WTC11 (cell line): ENCODE data around the gene EYS. TPM values are rescaled to one million over a fixed set of nuclear protein-coding genes. Genes with fewer than 3 reads are reported as not detected.

Experiments used
- ATAC-seq: fragments of 200-7000 bp; cut with Tn5 transposase; 2 replicates; pipeline ENCODE4 v1.10.0; 2021; ENCODE audit warnings: mild to moderate bottlenecking, moderate library complexity
- CTCF ChIA-PET: fragments of 300-600 bp; sonication (Branson Sonifier 250); formaldehyde crosslinking; loops from one replicate; lab custom pipeline; 2021; ENCODE audit warnings: antibody characterized with exemption; lab: Charles Lee
- POLR2A ChIA-PET: fragments of 350-600 bp; sonication (Branson Sonifier 250); formaldehyde crosslinking; loops from one replicate; lab custom pipeline; 2021; ENCODE audit warnings: antibody characterized with exemption; lab: Charles Lee
- DNase-seq: peaks from one replicate; pipeline ENCODE4 v3.0.0; 2021; ENCODE audit warnings: low spot score
- H3K27ac Mint-ChIP-seq: 2 replicates; pipeline ENCODE4 v1.8.0; 2021; ENCODE audit warnings: mixed read lengths
- H3K27me3 Mint-ChIP-seq: 2 replicates; pipeline ENCODE4 v1.8.0; 2021; ENCODE audit warnings: low read depth, mild to moderate bottlenecking, moderate library complexity, mixed read lengths
- H3K36me3 Mint-ChIP-seq: 2 replicates; pipeline ENCODE4 v1.8.0; 2021; ENCODE audit warnings: mixed read lengths
- H3K4me1 Mint-ChIP-seq: 2 replicates; pipeline ENCODE4 v1.8.0; 2022; ENCODE audit warnings: mixed read lengths
- H3K4me3 Mint-ChIP-seq: 2 replicates; pipeline ENCODE4 v1.8.0; 2021; ENCODE audit warnings: mild to moderate bottlenecking, moderate library complexity, mixed read lengths
- H3K9me3 Mint-ChIP-seq: 2 replicates; pipeline ENCODE4 v1.8.0; 2021; ENCODE audit warnings: mixed read lengths
- CREM ChIP-seq: sonication (generic); formaldehyde crosslinking; IDR thresholded peaks from 2 replicates; pipeline ENCODE4 v1.8.1; 2022; ENCODE audit warnings: mild to moderate bottlenecking, missing genetic modification reagents, moderate library complexity
- KAT7 ChIP-seq: sonication (generic); formaldehyde crosslinking; IDR thresholded peaks from 2 replicates; pipeline ENCODE4 v1.8.1; 2023; ENCODE audit warnings: missing genetic modification reagents, mild to moderate bottlenecking, borderline replicate concordance
- NFYB ChIP-seq: sonication (generic); formaldehyde crosslinking; conservative IDR thresholded peaks from 2 replicates; pipeline ENCODE4 v1.8.0; 2022; ENCODE audit warnings: low read depth, missing genetic modification reagents
- SMAD4 ChIP-seq: sonication (generic); formaldehyde crosslinking; IDR thresholded peaks from 2 replicates; pipeline ENCODE4 v1.8.0; 2022; ENCODE audit warnings: mild to moderate bottlenecking, missing genetic modification reagents
- SP1 ChIP-seq: sonication (generic); formaldehyde crosslinking; conservative IDR thresholded peaks from 2 replicates; pipeline ENCODE4 v1.8.1; 2022; ENCODE audit warnings: missing genetic modification reagents
- TEAD1 ChIP-seq: sonication (generic); formaldehyde crosslinking; IDR thresholded peaks from 2 replicates; pipeline ENCODE4 v1.8.0; 2022; ENCODE audit warnings: mild to moderate bottlenecking, missing genetic modification reagents
- ZNF317 ChIP-seq: sonication (generic); formaldehyde crosslinking; IDR thresholded peaks from 2 replicates; pipeline ENCODE4 v1.8.1; 2023; ENCODE audit warnings: low read depth, mild to moderate bottlenecking, moderate library complexity, missing genetic modification reagents, borderline replicate concordance
- ZNF416 ChIP-seq: fragments of 250-450 bp; sonication (Bioruptor Pico); IDR thresholded peaks from 2 replicates; pipeline ENCODE4 v1.9.0; 2021; ENCODE audit warnings: mild to moderate bottlenecking, inconsistent platforms
- ZNF423 ChIP-seq: fragments of 250-450 bp; sonication (Bioruptor Pico); IDR thresholded peaks from 2 replicates; pipeline ENCODE4 v2.1.2; 2022; ENCODE audit warnings: mild to moderate bottlenecking, moderate library complexity
- ZNF671 ChIP-seq: fragments of 250-450 bp; sonication (Bioruptor Pico); IDR thresholded peaks from 2 replicates; pipeline ENCODE4 v1.8.0; 2021; ENCODE audit warnings: mild to moderate bottlenecking
- total RNA-seq: library from RNA; stranded (reverse); gene quantifications from 3 replicates; pipeline ENCODE4 v1.2.3, GENCODE V29; 2021
- TF ChIP-seq, protein P1 (sequence below): fragments of 250-450 bp; sonication (Bioruptor Pico); IDR thresholded peaks from 2 replicates; pipeline ENCODE4 v1.9.0; 2021; ENCODE audit warnings: mild to moderate bottlenecking, borderline replicate concordance
- TF ChIP-seq, protein P2 (sequence below): sonication (generic); formaldehyde crosslinking; IDR thresholded peaks from 2 replicates; pipeline ENCODE4 v1.8.1; 2022; ENCODE audit warnings: low read depth, mild to moderate bottlenecking, moderate library complexity, missing genetic modification reagents, borderline replicate concordance
- TF ChIP-seq, protein P3 (sequence below): sonication (generic); formaldehyde crosslinking; IDR thresholded peaks from 2 replicates; pipeline ENCODE4 v1.8.1; 2023; ENCODE audit warnings: mild to moderate bottlenecking, missing genetic modification reagents, borderline replicate concordance
- TF ChIP-seq, protein P4 (sequence below): sonication (generic); formaldehyde crosslinking; IDR thresholded peaks from 2 replicates; pipeline ENCODE4 v1.8.1; 2023; ENCODE audit warnings: mild to moderate bottlenecking, missing genetic modification reagents
- TF ChIP-seq, protein P5 (sequence below): sonication (generic); formaldehyde crosslinking; IDR thresholded peaks from 2 replicates; pipeline ENCODE4 v1.8.1; 2023; ENCODE audit warnings: mild to moderate bottlenecking, missing genetic modification reagents, moderate library complexity
- TF ChIP-seq, protein P6 (sequence below): sonication (generic); formaldehyde crosslinking; IDR thresholded peaks from 2 replicates; pipeline ENCODE4 v1.8.0; 2023; ENCODE audit warnings: missing genetic modification reagents
- TF ChIP-seq, protein P7 (sequence below): sonication (generic); formaldehyde crosslinking; IDR thresholded peaks from 2 replicates; pipeline ENCODE4 v1.8.1; 2022; ENCODE audit warnings: missing genetic modification reagents, borderline replicate concordance
- TF ChIP-seq, protein P8 (sequence below): sonication (generic); formaldehyde crosslinking; IDR thresholded peaks from 2 replicates; pipeline ENCODE4 v1.8.0; 2022; ENCODE audit warnings: mild to moderate bottlenecking, missing genetic modification reagents
- TF ChIP-seq, protein P9 (sequence below): fragments of 250-450 bp; sonication (Bioruptor Pico); IDR thresholded peaks from 2 replicates; pipeline ENCODE4 v2.1.2; 2022; ENCODE audit warnings: mild to moderate bottlenecking, moderate library complexity

The EYS gene
- total RNA-seq, 1 experiment from 2014 or later, result not detected

DNA sequence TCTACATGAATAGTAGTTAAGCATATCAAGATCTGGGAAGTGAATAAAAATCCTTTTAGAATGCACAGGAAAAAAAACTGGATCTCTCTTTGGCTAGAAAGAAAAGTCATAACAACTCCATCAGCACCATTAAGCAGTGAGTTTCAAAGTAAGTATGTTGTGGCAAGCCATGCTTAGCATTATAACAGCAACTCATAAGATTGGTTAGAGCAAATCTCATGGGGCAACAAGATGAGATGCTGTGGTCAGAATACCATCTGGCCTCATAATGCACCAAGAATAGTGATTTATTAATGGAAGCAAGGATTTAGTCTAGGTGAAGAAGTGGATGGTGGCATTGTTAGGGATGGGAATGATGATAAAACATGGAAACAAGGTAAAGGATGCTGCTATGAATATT, 1912.0 kb downstream of the EYS start:
- Mint-ChIP-seq H3K9me3 (peaks cover 8% of the 10 kb centered on the region), H3K27ac (no peak overlapping the region), H3K4me3 (no peak overlapping the region), H3K36me3 (no peaks in the 10 kb centered on the region), H3K4me1 (peaks cover 3% of the 10 kb centered on the region; the same call in 1 of the 2 replicates), H3K27me3 (no peaks in the 10 kb centered on the region)
- POLR2A ChIA-PET, result no interaction called here
- no peak for DNase-seq
- ATAC-seq, result no peak
- CTCF ChIA-PET, result interaction anchor here (0.8 kb wide), 1 partner anchor 22 kb away, joined by 3 read pairs; no protein-coding TSS in a partner anchor
- TF ChIP-seq, protein P1, sequence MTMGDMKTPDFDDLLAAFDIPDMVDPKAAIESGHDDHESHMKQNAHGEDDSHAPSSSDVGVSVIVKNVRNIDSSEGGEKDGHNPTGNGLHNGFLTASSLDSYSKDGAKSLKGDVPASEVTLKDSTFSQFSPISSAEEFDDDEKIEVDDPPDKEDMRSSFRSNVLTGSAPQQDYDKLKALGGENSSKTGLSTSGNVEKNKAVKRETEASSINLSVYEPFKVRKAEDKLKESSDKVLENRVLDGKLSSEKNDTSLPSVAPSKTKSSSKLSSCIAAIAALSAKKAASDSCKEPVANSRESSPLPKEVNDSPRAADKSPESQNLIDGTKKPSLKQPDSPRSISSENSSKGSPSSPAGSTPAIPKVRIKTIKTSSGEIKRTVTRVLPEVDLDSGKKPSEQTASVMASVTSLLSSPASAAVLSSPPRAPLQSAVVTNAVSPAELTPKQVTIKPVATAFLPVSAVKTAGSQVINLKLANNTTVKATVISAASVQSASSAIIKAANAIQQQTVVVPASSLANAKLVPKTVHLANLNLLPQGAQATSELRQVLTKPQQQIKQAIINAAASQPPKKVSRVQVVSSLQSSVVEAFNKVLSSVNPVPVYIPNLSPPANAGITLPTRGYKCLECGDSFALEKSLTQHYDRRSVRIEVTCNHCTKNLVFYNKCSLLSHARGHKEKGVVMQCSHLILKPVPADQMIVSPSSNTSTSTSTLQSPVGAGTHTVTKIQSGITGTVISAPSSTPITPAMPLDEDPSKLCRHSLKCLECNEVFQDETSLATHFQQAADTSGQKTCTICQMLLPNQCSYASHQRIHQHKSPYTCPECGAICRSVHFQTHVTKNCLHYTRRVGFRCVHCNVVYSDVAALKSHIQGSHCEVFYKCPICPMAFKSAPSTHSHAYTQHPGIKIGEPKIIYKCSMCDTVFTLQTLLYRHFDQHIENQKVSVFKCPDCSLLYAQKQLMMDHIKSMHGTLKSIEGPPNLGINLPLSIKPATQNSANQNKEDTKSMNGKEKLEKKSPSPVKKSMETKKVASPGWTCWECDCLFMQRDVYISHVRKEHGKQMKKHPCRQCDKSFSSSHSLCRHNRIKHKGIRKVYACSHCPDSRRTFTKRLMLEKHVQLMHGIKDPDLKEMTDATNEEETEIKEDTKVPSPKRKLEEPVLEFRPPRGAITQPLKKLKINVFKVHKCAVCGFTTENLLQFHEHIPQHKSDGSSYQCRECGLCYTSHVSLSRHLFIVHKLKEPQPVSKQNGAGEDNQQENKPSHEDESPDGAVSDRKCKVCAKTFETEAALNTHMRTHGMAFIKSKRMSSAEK (CRISPR knock-in tag), result no peak
- TF ChIP-seq, protein P2, sequence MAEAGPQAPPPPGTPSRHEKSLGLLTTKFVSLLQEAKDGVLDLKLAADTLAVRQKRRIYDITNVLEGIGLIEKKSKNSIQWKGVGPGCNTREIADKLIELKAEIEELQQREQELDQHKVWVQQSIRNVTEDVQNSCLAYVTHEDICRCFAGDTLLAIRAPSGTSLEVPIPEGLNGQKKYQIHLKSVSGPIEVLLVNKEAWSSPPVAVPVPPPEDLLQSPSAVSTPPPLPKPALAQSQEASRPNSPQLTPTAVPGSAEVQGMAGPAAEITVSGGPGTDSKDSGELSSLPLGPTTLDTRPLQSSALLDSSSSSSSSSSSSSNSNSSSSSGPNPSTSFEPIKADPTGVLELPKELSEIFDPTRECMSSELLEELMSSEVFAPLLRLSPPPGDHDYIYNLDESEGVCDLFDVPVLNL, result no peak
- TF ChIP-seq SMAD4 (CRISPR knock-in tag) (no peak), NFYB (CRISPR knock-in tag) (no peak), CREM (CRISPR knock-in tag) (no peak), KAT7 (CRISPR knock-in tag) (no peak), ZNF416 (CRISPR knock-in tag) (no peak), ZNF317 (CRISPR knock-in tag) (no peak), ZNF671 (no peak), ZNF423 (no peak), TEAD1 (CRISPR knock-in tag) (no peak), SP1 (CRISPR knock-in tag) (no peak)
- TF ChIP-seq, protein P3, sequence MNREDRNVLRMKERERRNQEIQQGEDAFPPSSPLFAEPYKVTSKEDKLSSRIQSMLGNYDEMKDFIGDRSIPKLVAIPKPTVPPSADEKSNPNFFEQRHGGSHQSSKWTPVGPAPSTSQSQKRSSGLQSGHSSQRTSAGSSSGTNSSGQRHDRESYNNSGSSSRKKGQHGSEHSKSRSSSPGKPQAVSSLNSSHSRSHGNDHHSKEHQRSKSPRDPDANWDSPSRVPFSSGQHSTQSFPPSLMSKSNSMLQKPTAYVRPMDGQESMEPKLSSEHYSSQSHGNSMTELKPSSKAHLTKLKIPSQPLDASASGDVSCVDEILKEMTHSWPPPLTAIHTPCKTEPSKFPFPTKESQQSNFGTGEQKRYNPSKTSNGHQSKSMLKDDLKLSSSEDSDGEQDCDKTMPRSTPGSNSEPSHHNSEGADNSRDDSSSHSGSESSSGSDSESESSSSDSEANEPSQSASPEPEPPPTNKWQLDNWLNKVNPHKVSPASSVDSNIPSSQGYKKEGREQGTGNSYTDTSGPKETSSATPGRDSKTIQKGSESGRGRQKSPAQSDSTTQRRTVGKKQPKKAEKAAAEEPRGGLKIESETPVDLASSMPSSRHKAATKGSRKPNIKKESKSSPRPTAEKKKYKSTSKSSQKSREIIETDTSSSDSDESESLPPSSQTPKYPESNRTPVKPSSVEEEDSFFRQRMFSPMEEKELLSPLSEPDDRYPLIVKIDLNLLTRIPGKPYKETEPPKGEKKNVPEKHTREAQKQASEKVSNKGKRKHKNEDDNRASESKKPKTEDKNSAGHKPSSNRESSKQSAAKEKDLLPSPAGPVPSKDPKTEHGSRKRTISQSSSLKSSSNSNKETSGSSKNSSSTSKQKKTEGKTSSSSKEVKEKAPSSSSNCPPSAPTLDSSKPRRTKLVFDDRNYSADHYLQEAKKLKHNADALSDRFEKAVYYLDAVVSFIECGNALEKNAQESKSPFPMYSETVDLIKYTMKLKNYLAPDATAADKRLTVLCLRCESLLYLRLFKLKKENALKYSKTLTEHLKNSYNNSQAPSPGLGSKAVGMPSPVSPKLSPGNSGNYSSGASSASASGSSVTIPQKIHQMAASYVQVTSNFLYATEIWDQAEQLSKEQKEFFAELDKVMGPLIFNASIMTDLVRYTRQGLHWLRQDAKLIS (CRISPR knock-in tag), result no peak
- TF ChIP-seq, protein P4, sequence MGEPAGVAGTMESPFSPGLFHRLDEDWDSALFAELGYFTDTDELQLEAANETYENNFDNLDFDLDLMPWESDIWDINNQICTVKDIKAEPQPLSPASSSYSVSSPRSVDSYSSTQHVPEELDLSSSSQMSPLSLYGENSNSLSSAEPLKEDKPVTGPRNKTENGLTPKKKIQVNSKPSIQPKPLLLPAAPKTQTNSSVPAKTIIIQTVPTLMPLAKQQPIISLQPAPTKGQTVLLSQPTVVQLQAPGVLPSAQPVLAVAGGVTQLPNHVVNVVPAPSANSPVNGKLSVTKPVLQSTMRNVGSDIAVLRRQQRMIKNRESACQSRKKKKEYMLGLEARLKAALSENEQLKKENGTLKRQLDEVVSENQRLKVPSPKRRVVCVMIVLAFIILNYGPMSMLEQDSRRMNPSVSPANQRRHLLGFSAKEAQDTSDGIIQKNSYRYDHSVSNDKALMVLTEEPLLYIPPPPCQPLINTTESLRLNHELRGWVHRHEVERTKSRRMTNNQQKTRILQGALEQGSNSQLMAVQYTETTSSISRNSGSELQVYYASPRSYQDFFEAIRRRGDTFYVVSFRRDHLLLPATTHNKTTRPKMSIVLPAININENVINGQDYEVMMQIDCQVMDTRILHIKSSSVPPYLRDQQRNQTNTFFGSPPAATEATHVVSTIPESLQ (CRISPR knock-in tag), result no peak
- TF ChIP-seq, protein P5, sequence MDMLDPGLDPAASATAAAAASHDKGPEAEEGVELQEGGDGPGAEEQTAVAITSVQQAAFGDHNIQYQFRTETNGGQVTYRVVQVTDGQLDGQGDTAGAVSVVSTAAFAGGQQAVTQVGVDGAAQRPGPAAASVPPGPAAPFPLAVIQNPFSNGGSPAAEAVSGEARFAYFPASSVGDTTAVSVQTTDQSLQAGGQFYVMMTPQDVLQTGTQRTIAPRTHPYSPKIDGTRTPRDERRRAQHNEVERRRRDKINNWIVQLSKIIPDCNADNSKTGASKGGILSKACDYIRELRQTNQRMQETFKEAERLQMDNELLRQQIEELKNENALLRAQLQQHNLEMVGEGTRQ, result no peak
- TF ChIP-seq, protein P6, sequence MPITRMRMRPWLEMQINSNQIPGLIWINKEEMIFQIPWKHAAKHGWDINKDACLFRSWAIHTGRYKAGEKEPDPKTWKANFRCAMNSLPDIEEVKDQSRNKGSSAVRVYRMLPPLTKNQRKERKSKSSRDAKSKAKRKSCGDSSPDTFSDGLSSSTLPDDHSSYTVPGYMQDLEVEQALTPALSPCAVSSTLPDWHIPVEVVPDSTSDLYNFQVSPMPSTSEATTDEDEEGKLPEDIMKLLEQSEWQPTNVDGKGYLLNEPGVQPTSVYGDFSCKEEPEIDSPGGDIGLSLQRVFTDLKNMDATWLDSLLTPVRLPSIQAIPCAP (CRISPR knock-in tag), result no peak
- TF ChIP-seq, protein P7, sequence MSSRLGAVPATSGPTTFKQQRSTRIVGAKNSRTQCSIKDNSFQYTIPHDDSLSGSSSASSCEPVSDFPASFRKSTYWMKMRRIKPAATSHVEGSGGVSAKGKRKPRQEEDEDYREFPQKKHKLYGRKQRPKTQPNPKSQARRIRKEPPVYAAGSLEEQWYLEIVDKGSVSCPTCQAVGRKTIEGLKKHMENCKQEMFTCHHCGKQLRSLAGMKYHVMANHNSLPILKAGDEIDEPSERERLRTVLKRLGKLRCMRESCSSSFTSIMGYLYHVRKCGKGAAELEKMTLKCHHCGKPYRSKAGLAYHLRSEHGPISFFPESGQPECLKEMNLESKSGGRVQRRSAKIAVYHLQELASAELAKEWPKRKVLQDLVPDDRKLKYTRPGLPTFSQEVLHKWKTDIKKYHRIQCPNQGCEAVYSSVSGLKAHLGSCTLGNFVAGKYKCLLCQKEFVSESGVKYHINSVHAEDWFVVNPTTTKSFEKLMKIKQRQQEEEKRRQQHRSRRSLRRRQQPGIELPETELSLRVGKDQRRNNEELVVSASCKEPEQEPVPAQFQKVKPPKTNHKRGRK (CRISPR knock-in tag), result no peak
- TF ChIP-seq, protein P8, sequence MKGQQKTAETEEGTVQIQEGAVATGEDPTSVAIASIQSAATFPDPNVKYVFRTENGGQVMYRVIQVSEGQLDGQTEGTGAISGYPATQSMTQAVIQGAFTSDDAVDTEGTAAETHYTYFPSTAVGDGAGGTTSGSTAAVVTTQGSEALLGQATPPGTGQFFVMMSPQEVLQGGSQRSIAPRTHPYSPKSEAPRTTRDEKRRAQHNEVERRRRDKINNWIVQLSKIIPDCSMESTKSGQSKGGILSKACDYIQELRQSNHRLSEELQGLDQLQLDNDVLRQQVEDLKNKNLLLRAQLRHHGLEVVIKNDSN (CRISPR knock-in tag), result no peak
- TF ChIP-seq, protein P9, sequence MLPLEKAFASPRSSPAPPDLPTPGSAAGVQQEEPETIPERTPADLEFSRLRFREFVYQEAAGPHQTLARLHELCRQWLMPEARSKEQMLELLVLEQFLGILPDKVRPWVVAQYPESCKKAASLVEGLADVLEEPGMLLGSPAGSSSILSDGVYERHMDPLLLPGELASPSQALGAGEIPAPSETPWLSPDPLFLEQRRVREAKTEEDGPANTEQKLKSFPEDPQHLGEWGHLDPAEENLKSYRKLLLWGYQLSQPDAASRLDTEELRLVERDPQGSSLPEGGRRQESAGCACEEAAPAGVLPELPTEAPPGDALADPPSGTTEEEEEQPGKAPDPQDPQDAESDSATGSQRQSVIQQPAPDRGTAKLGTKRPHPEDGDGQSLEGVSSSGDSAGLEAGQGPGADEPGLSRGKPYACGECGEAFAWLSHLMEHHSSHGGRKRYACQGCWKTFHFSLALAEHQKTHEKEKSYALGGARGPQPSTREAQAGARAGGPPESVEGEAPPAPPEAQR (CRISPR knock-in tag), result no peak
- TF ChIP-seq, all 79 proteins: peak for 0
